Parathyroid adenoma (tissue), 2 donors: ENCODE results near the gene ARL5A.

ENCODE experiments used
- H2AFZ ChIP-seq: fragments of 300-600 bp; sonication (generic); one replicate; pipeline ENCODE4 v1.7.0; 2017; ENCODE audit warnings: antibody characterized with exemption, mild to moderate bottlenecking
- H3K27ac ChIP-seq: fragments of 300-600 bp; sonication (generic); one replicate; pipeline ENCODE4 v1.7.0; 2017
- H3K27me3 ChIP-seq: fragments of 300-600 bp; sonication (generic); one replicate; pipeline ENCODE4 v1.7.0; 2017; ENCODE audit warnings: low read length; ENCODE audit not compliant: control insufficient read depth, insufficient read depth
- H3K36me3 ChIP-seq: fragments of 300-600 bp; sonication (generic); one replicate; pipeline ENCODE4 v1.7.0; 2017; ENCODE audit warnings: low read length; ENCODE audit not compliant: control insufficient read depth, insufficient read depth
- H3K4me1 ChIP-seq: fragments of 300-600 bp; sonication (generic); one replicate; pipeline ENCODE4 v1.7.0; 2017; ENCODE audit warnings: control low read depth
- H3K4me2 ChIP-seq: fragments of 300-600 bp; sonication (generic); one replicate; pipeline ENCODE4 v1.7.0; 2017; ENCODE audit warnings: low read length
- H3K4me3 ChIP-seq: fragments of 300-600 bp; sonication (generic); one replicate; pipeline ENCODE4 v1.7.0; 2017; ENCODE audit warnings: low read depth, low read length
- H3K79me2 ChIP-seq: fragments of 300-600 bp; sonication (generic); one replicate; pipeline ENCODE4 v1.7.0; 2017; ENCODE audit warnings: control low read depth
- H3K9ac ChIP-seq: fragments of 300-600 bp; sonication (generic); one replicate; pipeline ENCODE4 v1.7.0; 2017; ENCODE audit warnings: mild to moderate bottlenecking
- H3K9me3 ChIP-seq: fragments of 300-600 bp; sonication (generic); one replicate; pipeline ENCODE4 v1.7.0; 2017; ENCODE audit warnings: low read length; ENCODE audit not compliant: control insufficient read depth
- CTCF ChIP-seq: fragments of 300-600 bp; sonication (generic); IDR thresholded peaks from one replicate; pipeline ENCODE4 v1.7.0; 2017; ENCODE audit warnings: antibody characterized with exemption, mild to moderate bottlenecking
- donor health status: primary hyperparathyroidism.

Gene ARL5A

DNA sequence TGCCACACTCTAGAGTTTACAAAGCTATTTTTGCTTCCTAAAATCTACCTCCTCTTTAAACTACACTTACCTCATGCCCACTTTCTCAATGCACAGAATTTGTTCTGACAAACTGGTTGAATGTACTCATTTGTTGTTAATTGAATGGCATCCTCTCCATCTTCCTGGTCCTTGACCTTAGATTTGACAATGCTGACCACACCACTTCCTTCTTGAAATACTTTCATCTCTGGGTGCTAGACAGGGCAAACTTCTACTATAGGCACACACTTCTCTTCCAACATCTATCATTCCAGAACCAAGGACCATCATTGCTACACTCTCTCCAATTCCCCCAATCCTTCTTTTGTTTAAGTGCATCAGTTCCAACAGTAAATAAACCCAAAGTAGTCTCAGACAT lies 22.3 kb downstream of the ARL5A start:
- H3K4me2 ChIP-seq: no peak overlapping the region
- no peak overlapping the region for H3K9ac ChIP-seq
- no peaks in the 10 kb centered on the region for H3K36me3 ChIP-seq
- H2AFZ ChIP-seq: no peak overlapping the region
- H3K4me3 ChIP-seq: no peak overlapping the region
- no peak for TF ChIP-seq CTCF
- no peaks in the 10 kb centered on the region for H3K9me3 ChIP-seq
- H3K27ac ChIP-seq: no peak overlapping the region
- H3K4me1 ChIP-seq: no peaks in the 10 kb centered on the region
- H3K27me3 ChIP-seq: no peaks in the 10 kb centered on the region
- no peaks in the 10 kb centered on the region for H3K79me2 ChIP-seq

- Histone ChIP-seq H3K27ac (no peak overlapping the region), H3K9me3 (no peaks in the 10 kb centered on the region), H3K4me1 (no peaks in the 10 kb centered on the region), H3K4me2 (no peak overlapping the region), H3K27me3 (no peaks in the 10 kb centered on the region), H3K36me3 (no peaks in the 10 kb centered on the region), H3K4me3 (no peak overlapping the region), H3K9ac (no peak overlapping the region), H2AFZ (no peak overlapping the region), H3K79me2 (no peaks in the 10 kb centered on the region)
- no peak for TF ChIP-seq CTCF
These were observed 22.9 kb downstream of the ARL5A start for GRCh38 chr2:151805343-151805742.

GRCh38 chr2:151803811-151804210 lies 24.4 kb downstream of the ARL5A start:
- no peak for TF ChIP-seq CTCF
- H3K9ac ChIP-seq: no peak overlapping the region
- H3K79me2 ChIP-seq: no peaks in the 10 kb centered on the region
- H3K9me3 ChIP-seq: no peaks in the 10 kb centered on the region
- no peak overlapping the region for H2AFZ ChIP-seq
- H3K4me1 ChIP-seq: no peaks in the 10 kb centered on the region
- H3K27me3 ChIP-seq: no peaks in the 10 kb centered on the region
- no peak overlapping the region for H3K4me3 ChIP-seq
- no peaks in the 10 kb centered on the region for H3K36me3 ChIP-seq
- no peak overlapping the region for H3K4me2 ChIP-seq
- no peak overlapping the region for H3K27ac ChIP-seq

GRCh38 chr2:151802315-151802714 lies 25.9 kb downstream of the ARL5A start:
- H3K27me3 ChIP-seq: no peaks in the 10 kb centered on the region
- no peaks in the 10 kb centered on the region for H3K79me2 ChIP-seq
- H3K9ac ChIP-seq: no peak overlapping the region
- H3K4me1 ChIP-seq: no peaks in the 10 kb centered on the region
- no peak overlapping the region for H2AFZ ChIP-seq
- H3K27ac ChIP-seq: no peak overlapping the region
- TF ChIP-seq CTCF: no peak
- H3K4me3 ChIP-seq: no peak overlapping the region
- no peak overlapping the region for H3K4me2 ChIP-seq
- no peaks in the 10 kb centered on the region for H3K9me3 ChIP-seq
- H3K36me3 ChIP-seq: no peaks in the 10 kb centered on the region

- Histone ChIP-seq H3K9ac (no peak overlapping the region), H3K36me3 (no peaks in the 10 kb centered on the region)
These were observed 28.3 kb downstream of the ARL5A start for GRCh38 chr2:151799886-151800292.

More at GRCh38 chr2:151799886-151800292, 28.3 kb downstream of the ARL5A start:
- Histone ChIP-seq H3K4me1 (no peaks in the 10 kb centered on the region), H3K79me2 (no peaks in the 10 kb centered on the region), H3K9me3 (no peaks in the 10 kb centered on the region), H3K27me3 (no peaks in the 10 kb centered on the region), H3K27ac (no peak overlapping the region), H3K4me3 (no peak overlapping the region), H3K4me2 (no peak overlapping the region), H2AFZ (no peak overlapping the region)
- TF ChIP-seq CTCF: no peak
